HCT116 (cell line): ENCODE results near the gene KICS2. TPM values are rescaled to one million over a fixed set of nuclear protein-coding genes. Genes with fewer than 3 reads are reported as not detected.

Experiments
- ATAC-seq: fragments of 200-7000 bp; cut with Tn5 transposase; 2 replicates; pipeline ENCODE4 v1.9.1; 2020; ENCODE audit warnings: mild to moderate bottlenecking, moderate library complexity
- BruUV-seq: library from RNA; stranded (reverse); fragments of 400-500 nt; replicated peaks from 2 replicates; lab custom pipeline; 2021; lab: Mats Ljungman, UMichigan
- CTCF ChIA-PET: fragments of 300-600 bp; sonication (Branson Sonifier 250); formaldehyde crosslinking; loops from one replicate; lab custom pipeline; 2021; ENCODE audit warnings: antibody characterized with exemption; lab: Charles Lee
- POLR2A ChIA-PET: fragments of 300-600, 350-600 bp; sonication (Branson Sonifier 250); formaldehyde crosslinking; loops from one replicate; lab custom pipeline; 2021; ENCODE audit warnings: antibody characterized with exemption; lab: Charles Lee
- RAD21 ChIA-PET, 2 experiments: fragments of 300-600 bp; sonication (Branson Sonifier 250); formaldehyde crosslinking; loops; one replicate each; lab custom pipeline; 2023; ENCODE audit warnings: low total read pairs in 2 of 2; ENCODE audit not compliant: uncharacterized antibody in 2 of 2, unreplicated experiment in 2 of 2, low non-redundant PET in 1 of 2; lab: Charles Lee
- DNase-seq: peaks from one replicate; pipeline ENCODE4 v3.0.0-alpha.2; 2010; ENCODE audit warnings: low read depth, low spot score
- H2AFZ ChIP-seq: fragments of 200-600 bp; shearing (Covaris generic), sonication (generic); 2 replicates; pipeline ENCODE4 v1.6.1; 2017; ENCODE audit warnings: low read depth, mixed run types, mixed read lengths, antibody characterized with exemption, low read length; ENCODE audit not compliant: poor library complexity, severe bottlenecking
- H3K27ac ChIP-seq: 2 replicates; pipeline ENCODE4 v1.5.1; 2012; ENCODE audit warnings: low read depth, low read length
- H3K27me3 ChIP-seq: fragments of 200-600 bp; sonication (generic); 2 replicates; pipeline ENCODE4 v1.6.1; 2016; ENCODE audit warnings: mixed run types, low read length, mixed read lengths; ENCODE audit not compliant: insufficient read depth
- H3K36me3 ChIP-seq, 2 experiments: fragments of 200-500 bp in 1 of 2; fragments of 200-600 bp in 1 of 2; sonication (Bioruptor generic) in 1 of 2; sonication (generic) in 1 of 2; 2 replicates each; pipeline versions ENCODE4 v1.5.1 to v1.6.1; 2014 to 2016; ENCODE audit warnings: low read length in 2 of 2, inconsistent platforms in 1 of 2, mixed read lengths in 1 of 2, mixed run types in 1 of 2; ENCODE audit not compliant: insufficient read depth in 2 of 2, control insufficient read depth in 1 of 2
- H3K4me1 ChIP-seq, 2 experiments: fragments of 200-600 bp in 1 of 2; sonication (generic) in 1 of 2; 2 replicates each; pipeline versions ENCODE4 v1.5.1 to v1.6.1; 2012 to 2017; ENCODE audit warnings: low read length in 2 of 2, inconsistent platforms in 1 of 2, mild to moderate bottlenecking in 1 of 2, mixed read lengths in 1 of 2, mixed run types in 1 of 2, moderate library complexity in 1 of 2; ENCODE audit not compliant: insufficient read depth in 2 of 2, control insufficient read depth in 1 of 2
- H3K4me2 ChIP-seq: fragments of 200-600 bp; sonication (generic); 2 replicates; pipeline ENCODE4 v1.6.1; 2017; ENCODE audit warnings: mixed run types, low read length, mixed read lengths
- H3K4me3 ChIP-seq, 2 experiments: fragments of 200-600 bp in 1 of 2; sonication (generic) in 1 of 2; replicated peaks in 1 of 2; 2 replicates each; pipeline ENCODE4 v1.5.1; 2011 to 2016; ENCODE audit warnings: low read length in 2 of 2, control low read depth in 1 of 2, low read depth in 1 of 2, mild to moderate bottlenecking in 1 of 2, mixed read lengths in 1 of 2, mixed run types in 1 of 2
- H3K79me2 ChIP-seq: fragments of 200-600 bp; sonication (generic); 2 replicates; pipeline ENCODE4 v1.6.1; 2017; ENCODE audit warnings: mild to moderate bottlenecking, mixed run types, low read length, moderate library complexity, mixed read lengths; ENCODE audit not compliant: insufficient read depth
- H3K9ac ChIP-seq: fragments of 200-600 bp; sonication (generic); 2 replicates; pipeline ENCODE4 v1.6.1; 2016; ENCODE audit warnings: low read length, mixed read lengths
- H3K9me2 ChIP-seq: fragments of 200-600 bp; sonication (generic), shearing (Covaris generic); 2 replicates; pipeline ENCODE4 v1.6.1; 2017; ENCODE audit warnings: mixed run types, mild to moderate bottlenecking, moderate library complexity; ENCODE audit not compliant: insufficient read depth
- H3K9me3 ChIP-seq, 2 experiments: fragments of 200-500 bp in 1 of 2; fragments of 200-600 bp in 1 of 2; sonication (Bioruptor generic) in 1 of 2; sonication (generic) in 1 of 2; 2 replicates each; pipeline ENCODE4 v1.6.1; 2014 to 2017; ENCODE audit warnings: low read length in 2 of 2, mixed read lengths in 2 of 2, inconsistent platforms in 1 of 2, low read depth in 1 of 2, mild to moderate bottlenecking in 1 of 2, mixed run types in 1 of 2, moderate library complexity in 1 of 2; ENCODE audit not compliant: control insufficient read depth in 1 of 2, insufficient read depth in 1 of 2
- H4K20me1 ChIP-seq: fragments of 200-600 bp; sonication (generic), shearing (Covaris generic); 2 replicates; pipeline ENCODE4 v1.6.1; 2017; ENCODE audit warnings: mixed run types, mild to moderate bottlenecking, moderate library complexity; ENCODE audit not compliant: insufficient read depth
- CBX3 ChIP-seq: IDR thresholded peaks from 2 replicates; pipeline ENCODE4 v1.6.1; 2012; ENCODE audit warnings: low read depth
- EGR1 ChIP-seq: IDR thresholded peaks from 2 replicates; pipeline ENCODE4 v1.6.1; 2012; ENCODE audit warnings: low read depth
- EZH2 ChIP-seq: fragments of 200-600 bp; sonication (generic); IDR thresholded peaks from 2 replicates; pipeline ENCODE4 v1.6.1; 2017; ENCODE audit warnings: antibody characterized with exemption, mixed run types
- EZH2phosphoT487 ChIP-seq: fragments of 200-600 bp; IDR thresholded peaks from 2 replicates; pipeline ENCODE4 v1.6.1; 2018; ENCODE audit warnings: antibody characterized with exemption, borderline replicate concordance
- FOSL1 ChIP-seq: IDR thresholded peaks from 2 replicates; pipeline ENCODE4 v1.6.1; 2012; ENCODE audit warnings: low read depth
- SRF ChIP-seq: IDR thresholded peaks from 2 replicates; pipeline ENCODE4 v1.6.1; 2012; ENCODE audit warnings: low read depth
- TCF7L2 ChIP-seq: IDR thresholded peaks from 2 replicates; pipeline ENCODE4 v1.7.0; 2011; ENCODE audit warnings: borderline replicate concordance, inconsistent platforms; ENCODE audit not compliant: insufficient read depth, insufficient read length; ENCODE audit errors: extremely low read depth
- ZFX ChIP-seq: fragments of 450-650 bp; IDR thresholded peaks from 2 replicates; pipeline ENCODE4 v1.6.1; 2017
- intact Hi-C: fragments of 100-400 bp; cut with micrococcal nuclease; formaldehyde crosslinking; loops from 2 replicates; pipeline ENCODE4 v1.10.0; 2022
- total RNA-seq: library from RNA; stranded (reverse); gene quantifications from one replicate; pipeline ENCODE4 v1.2.1, GENCODE V29; 2021; ENCODE audit not compliant: unreplicated experiment
- TF ChIP-seq, protein P1 (sequence below): IDR thresholded peaks from 2 replicates; pipeline ENCODE4 v1.6.1; 2012
- TF ChIP-seq, protein P2 (sequence below), 3 experiments: fragments of 200-600 bp in 1 of 3; sonication (generic) in 1 of 3; IDR thresholded peaks in 2 of 3; conservative IDR thresholded peaks in 1 of 3; 2 replicates each; pipeline ENCODE4 v1.5.1; 2012 to 2017; ENCODE audit warnings: low read depth in 2 of 3, low read length in 2 of 3, antibody characterized with exemption in 1 of 3, borderline replicate concordance in 1 of 3, control low read depth in 1 of 3, mild to moderate bottlenecking in 1 of 3, mixed read lengths in 1 of 3, mixed run types in 1 of 3, moderate library complexity in 1 of 3; ENCODE audit not compliant: insufficient read depth in 1 of 3

The KICS2 gene
- total RNA-seq, 1 experiment from 2014 or later = 18.1 TPM

DNA sequence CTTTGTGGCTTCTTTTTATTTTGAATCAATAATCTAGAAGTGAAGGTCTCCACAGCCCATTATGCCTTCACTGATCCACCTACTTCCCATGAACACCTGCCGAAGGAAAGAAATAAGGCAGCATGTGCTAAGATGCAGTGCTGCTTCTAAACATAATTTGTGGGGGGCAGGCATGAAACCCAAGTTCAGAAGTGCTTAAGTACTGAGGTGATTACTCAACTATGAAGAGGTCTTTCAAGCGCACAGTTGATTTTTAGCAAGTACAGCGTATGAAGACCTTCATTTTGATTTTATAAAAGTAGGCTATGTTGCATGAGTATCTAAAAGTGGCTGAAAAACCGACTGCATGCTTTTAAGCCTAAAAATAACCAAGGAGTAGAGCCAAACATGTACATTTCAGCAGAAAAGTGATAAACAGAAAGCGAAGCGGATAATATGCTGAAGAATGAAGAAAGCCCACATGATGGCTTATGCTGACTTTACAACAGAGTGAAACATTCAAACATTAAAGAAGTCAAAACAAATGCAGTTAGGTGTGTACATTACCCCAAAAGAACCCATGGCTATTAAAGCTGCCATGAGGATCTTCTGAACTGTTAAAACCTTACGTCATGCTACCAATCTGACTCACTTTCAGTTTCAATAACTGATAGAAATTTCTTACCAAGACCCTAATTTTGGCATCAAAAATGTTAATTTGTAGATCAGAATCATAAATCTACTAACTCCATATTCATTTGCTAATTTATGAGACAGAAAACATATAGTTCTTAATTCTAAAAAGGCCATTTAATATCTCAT lies 29.3 kb downstream of the KICS2 start (continued):
- TF ChIP-seq, protein P1, sequence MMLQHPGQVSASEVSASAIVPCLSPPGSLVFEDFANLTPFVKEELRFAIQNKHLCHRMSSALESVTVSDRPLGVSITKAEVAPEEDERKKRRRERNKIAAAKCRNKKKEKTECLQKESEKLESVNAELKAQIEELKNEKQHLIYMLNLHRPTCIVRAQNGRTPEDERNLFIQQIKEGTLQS = no peak
- TF ChIP-seq EGR1 (no peak), TCF7L2 (no peak), ZFX (no peak), SRF (no peak)

DNA sequence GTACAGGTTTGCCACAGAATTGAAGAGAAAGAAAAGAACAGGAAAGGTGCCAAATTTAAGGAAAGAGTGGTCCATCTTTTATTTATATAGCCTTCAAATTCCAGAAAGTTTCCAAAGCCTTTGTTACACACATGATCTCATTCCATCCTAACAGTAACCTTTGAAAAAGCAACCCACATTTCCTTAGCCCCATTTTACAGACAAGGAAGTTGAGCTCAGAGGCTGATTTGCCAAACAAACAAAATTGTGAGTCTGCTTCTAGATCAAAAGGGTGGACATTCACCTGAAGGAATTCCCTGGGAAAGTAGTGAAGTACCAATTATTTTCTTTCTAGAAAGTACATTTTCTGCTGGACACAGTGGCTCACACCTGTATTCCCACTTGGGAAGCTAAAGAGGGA lies 32.0 kb downstream of the KICS2 start:
- H2AFZ ChIP-seq = no peak overlapping the region
- intact Hi-C loops = no loop called here
- TF ChIP-seq ZFX (no peak), CBX3 (no peak), EZH2phosphoT487 (no peak)
- TF ChIP-seq, all 23 proteins: peak for 0
- ChIA-PET RAD21 (no interaction called here), POLR2A (no interaction called here), CTCF (no interaction called here)
- H3K9ac ChIP-seq = no peak overlapping the region
- H3K9me2 ChIP-seq = no peaks in the 10 kb centered on the region
- H3K27me3 ChIP-seq = no peaks in the 10 kb centered on the region
- peaks cover 0 to 17% of the 10 kb centered on the region in 2 experiments; a peak in 2 of 4 replicates for H3K4me1 ChIP-seq
- H3K27ac ChIP-seq = no peak overlapping the region
- H3K9me3 ChIP-seq = no peaks in the 10 kb centered on the region
- no peak for DNase-seq
- no peak overlapping the region for H3K4me2 ChIP-seq
- no peaks in the 10 kb centered on the region for H4K20me1 ChIP-seq
- no peak for ATAC-seq
- no peaks in the 10 kb centered on the region; a peak in 1 of 4 replicates for H3K36me3 ChIP-seq
- no TSS peak for BruUV-seq
- no peak overlapping the region for H3K4me3 ChIP-seq
- H3K79me2 ChIP-seq = no peaks in the 10 kb centered on the region

DNA sequence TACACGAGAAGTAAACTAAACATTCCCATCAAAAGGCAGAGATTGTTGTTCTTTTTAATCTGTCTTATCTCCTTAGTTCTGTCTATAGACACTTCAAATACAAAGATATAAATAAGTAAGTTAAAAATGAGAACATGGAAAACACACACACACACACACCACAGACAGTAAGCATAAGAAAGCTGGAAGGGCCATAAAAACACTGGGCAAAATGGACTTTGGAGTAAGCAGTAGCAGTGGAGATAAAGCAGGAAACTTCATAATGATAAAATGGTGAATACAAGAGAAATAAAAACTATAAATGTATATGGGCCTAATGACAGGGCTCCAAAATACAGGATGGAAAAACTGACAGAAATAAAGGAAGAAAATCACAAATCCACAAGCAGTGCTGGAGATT lies 32.6 kb downstream of the KICS2 start:
- TF ChIP-seq, protein P2, sequence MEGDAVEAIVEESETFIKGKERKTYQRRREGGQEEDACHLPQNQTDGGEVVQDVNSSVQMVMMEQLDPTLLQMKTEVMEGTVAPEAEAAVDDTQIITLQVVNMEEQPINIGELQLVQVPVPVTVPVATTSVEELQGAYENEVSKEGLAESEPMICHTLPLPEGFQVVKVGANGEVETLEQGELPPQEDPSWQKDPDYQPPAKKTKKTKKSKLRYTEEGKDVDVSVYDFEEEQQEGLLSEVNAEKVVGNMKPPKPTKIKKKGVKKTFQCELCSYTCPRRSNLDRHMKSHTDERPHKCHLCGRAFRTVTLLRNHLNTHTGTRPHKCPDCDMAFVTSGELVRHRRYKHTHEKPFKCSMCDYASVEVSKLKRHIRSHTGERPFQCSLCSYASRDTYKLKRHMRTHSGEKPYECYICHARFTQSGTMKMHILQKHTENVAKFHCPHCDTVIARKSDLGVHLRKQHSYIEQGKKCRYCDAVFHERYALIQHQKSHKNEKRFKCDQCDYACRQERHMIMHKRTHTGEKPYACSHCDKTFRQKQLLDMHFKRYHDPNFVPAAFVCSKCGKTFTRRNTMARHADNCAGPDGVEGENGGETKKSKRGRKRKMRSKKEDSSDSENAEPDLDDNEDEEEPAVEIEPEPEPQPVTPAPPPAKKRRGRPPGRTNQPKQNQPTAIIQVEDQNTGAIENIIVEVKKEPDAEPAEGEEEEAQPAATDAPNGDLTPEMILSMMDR (IDR thresholded peaks at IDR 0.05 in 2 of 3, conservative IDR thresholded peaks at IDR 0.05 in 1 of 3; ENCODE audit: borderline replicate concordance in 1 of 3, insufficient read depth in 1 of 3, low read depth in 2 of 3, low read length in 2 of 3) = no peak
- TF ChIP-seq EZH2phosphoT487 (no peak), EZH2 (no peak), FOSL1 (no peak)
- H3K27ac ChIP-seq = no peak overlapping the region
- H3K36me3 ChIP-seq = no peaks in the 10 kb centered on the region; a peak in 1 of 4 replicates
- DNase-seq (no peak), ATAC-seq (no peak)
- POLR2A ChIA-PET = no interaction called here
- no peak overlapping the region for H3K4me2 ChIP-seq
- H3K9me2 ChIP-seq = no peaks in the 10 kb centered on the region
- H3K4me3 ChIP-seq = no peak overlapping the region
- no peaks in the 10 kb centered on the region for H3K27me3 ChIP-seq
- no peak overlapping the region for H3K9ac ChIP-seq
- H4K20me1 ChIP-seq = no peaks in the 10 kb centered on the region
- CTCF ChIA-PET = no interaction called here
- intact Hi-C loops = no loop called here
- no TSS peak for BruUV-seq
- peaks cover 0 to 17% of the 10 kb centered on the region in 2 experiments; a peak in 2 of 4 replicates for H3K4me1 ChIP-seq
- RAD21 ChIA-PET = no interaction called here
- no peaks in the 10 kb centered on the region for H3K79me2 ChIP-seq
- no peaks in the 10 kb centered on the region for H3K9me3 ChIP-seq
- no peak overlapping the region for H2AFZ ChIP-seq
